CD4-positive, alpha-beta T cell treated with Interleukin-15 for 4 hours (primary cell): ENCODE results near the gene TNS3.

Experiments
- DNase-seq: peaks from one replicate; pipeline ENCODE4 v3.0.0-alpha.2; 2020; ENCODE audit warnings: low spot score

Gene TNS3

DNA sequence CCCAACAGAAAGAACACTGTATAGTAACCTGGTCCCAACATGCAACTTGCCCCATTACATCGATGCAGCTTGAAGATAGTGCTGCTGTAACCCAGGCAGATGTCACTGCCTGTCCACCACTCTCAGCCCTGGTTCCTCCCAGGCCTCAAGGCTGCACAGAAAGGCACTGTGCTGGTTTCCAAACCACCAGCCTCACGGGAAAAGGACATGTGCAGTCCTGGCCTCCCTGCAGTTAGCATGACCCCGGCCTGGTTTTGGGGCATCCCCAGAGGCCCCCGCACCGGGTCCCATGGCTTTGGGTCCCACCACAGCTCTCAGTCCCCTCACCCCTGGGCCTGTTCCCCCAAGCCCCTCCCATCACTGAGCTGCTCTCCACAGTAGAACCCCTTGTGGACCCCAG lies 214.5 kb downstream of the TNS3 start:
- DNase-seq: no peak

DNA sequence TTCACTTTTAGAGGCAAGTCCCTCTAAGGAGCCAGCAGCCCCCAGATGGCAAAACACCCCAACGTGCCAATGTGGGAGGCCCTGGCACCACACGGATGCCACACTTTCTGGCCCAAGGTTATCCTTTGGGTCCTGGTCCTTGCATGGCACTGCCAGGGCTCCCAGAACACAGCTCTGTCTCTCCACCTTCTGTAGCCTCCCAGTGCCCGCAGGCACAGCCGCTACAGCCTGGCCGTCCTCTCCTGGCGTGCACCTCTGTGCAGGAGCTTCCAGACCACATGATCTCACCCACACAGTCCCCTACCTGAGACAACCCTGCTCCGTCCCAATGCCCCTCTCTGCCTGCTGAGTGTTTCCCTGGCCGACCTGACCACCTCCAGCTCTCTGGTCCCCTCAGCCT lies 215.0 kb downstream of the TNS3 start:
- no peak for DNase-seq

DNA sequence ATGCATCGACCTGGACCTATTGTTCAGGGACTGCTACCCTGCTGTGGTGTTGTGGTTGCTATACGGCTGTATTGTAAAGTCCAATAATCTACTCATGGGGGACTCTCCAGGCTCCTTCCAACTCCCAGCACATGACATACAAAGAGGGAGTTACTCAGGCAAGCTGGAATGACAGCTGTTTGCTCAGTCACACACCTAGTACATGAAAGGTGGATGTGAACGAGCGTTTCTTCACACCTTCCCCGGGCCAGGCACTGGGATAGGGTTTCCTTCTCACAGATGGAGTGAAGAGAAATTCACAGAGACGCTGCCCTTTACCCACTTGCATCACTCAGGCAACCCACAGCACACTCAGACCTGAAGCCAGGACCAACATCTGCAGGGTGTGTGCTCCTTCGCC lies 215.7 kb downstream of the TNS3 start:
- DNase-seq: no peak

DNA sequence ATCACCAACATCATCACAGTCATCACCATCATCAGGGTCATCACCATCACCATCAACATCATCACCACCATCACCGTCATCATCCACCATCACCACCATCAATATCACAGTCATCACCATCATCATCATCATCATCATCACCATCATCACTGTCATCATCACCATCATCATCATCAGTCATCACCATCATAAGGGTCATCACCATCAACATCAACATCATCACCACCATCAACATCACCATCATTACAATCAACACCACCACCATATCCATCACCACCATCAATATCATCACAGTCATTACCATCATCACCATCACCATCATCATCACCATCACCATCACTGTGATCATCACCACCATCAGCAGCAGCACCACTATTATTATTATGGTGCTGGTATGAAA lies 218.9 kb downstream of the TNS3 start:
- no peak for DNase-seq

DNA sequence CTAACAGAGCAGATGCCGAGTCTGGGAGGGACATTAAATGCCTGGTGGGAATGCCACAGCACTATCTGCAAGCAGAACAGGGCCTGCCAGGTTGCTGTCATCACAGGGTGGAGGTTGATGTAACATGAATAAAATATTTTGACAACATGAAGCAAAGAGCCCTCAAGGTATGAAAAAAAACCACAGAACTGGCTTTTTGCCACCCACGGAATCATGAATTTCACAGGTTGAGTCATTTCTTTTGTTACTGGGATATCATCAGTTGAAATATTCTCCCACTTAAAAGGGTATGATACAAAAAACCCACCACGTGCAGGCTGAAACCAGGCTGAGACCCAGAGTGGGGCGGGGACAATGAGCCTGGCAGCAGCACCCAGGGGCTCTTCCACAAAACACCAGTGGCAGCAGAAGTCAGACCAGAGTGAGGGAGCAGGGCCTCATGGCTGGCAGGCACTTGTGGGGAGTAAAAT lies 220.1 kb downstream of the TNS3 start:
- DNase-seq: no peak

DNA sequence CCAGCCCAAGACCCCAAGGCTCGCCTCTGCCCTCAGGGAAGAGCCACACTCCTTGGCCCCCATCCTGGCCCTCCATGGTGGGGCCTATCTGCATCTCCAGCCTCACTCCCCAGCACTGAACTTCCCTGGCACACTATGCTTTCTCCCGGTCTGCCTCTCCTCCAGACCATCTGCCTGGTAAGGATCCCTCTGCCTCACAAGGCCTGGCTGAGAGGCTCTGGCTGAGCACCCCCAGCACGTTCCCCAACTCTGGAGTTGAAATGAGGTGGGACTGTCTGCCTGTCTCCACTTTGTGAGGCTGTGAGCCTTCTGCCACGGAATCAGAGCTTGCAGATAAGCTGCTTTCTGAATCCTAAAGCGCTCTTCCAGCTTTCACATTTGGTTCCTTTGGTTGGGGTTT lies 220.7 kb downstream of the TNS3 start:
- no peak for DNase-seq

DNA sequence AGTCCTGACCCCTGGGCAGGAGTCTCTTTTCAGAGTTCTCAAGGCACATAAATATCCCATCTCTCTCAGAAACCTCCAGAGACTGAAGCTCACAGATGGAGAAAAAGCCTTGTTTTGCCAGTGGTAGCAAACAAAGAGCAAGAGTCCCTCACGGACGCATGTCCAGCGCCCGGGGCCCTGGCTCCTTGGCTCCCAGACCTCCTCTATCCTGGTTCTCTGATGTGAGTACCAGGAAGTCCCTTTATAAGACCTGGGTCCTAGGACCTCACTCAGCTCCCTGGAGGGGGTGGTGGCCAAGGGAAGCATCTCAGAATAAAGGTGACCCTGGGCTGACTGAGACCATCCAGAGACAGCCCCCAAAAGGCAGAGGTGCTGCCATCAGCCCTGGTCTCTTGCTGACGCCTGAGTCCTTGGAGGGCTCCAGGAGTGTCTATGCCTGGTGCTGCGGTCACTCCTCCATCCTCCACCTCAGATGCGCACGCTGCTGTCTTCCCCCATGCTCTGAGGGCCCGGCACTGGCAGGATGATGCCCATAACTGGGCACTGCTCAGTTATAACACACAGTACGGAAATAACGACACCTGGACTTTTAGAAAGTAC lies 221.5 kb downstream of the TNS3 start:
- no peak for DNase-seq

DNA sequence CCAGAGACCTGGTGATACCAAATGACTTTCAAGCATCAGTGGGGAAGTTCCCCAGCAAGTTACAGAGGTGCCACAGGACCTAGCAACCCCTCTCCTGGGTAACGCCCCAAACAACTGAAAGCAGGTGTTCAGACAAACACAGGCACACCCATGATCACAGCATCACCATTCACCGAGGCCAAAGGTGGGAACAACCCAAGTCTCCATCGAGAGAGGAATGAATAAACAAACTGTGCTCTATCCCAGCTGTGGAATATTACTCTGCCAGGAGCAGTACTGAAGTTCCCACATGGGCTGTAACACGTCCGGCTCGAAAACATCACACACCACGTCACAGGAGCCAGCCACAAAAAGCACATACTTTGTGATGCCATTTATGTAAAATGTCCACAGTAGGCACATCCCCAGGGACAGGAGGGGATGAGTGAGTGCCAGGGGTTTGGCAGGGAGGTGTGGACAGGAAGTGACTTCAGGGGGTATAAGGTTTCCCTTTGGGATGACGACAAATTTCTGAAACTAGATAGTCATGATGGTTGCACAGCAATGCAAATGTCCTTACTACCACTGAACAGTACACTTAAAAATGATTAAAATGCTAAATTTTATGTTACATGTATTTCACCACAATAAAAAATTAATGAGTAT lies 222.8 kb downstream of the TNS3 start:
- DNase-seq: no peak

DNA sequence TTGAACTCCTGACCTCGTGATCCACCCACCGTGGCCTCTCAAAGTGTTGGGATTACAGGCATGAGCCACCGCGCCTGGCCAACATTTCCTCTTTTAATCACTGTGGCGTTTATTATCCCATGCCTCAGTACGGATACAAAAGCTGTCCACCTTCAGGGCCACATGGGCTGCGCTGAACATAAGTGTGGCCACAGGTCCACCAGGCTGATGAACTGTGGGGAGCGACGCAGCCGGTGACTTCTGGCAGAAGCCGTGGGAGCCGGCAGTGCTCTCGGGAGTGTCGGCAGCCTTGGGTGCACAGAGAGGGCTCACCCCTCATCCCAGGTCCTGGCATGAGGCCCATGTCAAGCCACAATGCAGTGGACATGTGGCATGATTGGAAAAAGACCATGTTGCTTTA lies 223.6 kb downstream of the TNS3 start:
- DNase-seq: no peak

DNA sequence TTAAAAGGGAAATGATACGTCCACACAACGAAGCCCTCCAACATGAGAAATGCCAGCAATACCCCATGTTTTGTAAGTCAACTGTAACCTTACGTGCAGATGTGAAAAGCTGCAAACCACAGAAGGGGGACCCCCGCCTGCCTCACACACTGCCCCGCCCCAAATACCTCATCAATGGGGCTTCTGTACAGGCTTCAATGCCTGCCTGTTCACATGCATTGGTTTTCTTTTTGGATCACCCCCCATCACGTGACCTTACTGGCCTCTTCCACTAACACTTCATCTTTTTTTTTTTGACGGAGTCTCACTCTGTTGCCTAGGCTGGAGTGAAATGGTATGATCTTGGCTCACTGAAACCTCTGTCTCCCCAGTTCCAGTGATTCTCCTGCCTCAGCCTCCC lies 224.0 kb downstream of the TNS3 start:
- DNase-seq: no peak

DNA sequence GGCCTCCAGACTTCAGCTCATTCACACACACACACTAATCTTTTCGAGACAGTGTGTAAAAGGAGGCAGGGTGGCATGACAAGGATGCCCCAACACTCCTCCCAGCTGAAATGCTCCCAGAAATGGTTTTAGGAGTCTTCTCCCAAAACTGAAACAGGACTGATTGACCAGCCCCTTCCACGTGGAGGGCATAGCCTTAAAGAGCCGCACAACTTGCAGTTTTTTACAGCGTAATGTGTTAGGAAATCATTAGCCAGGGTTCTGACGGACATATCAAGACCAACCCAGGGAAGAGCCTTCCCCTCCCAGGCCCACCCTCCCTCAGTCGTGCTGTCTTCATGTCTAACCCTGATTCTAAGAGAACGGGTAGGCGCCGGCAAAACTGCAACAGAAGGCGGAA lies 224.6 kb downstream of the TNS3 start:
- DNase-seq: no peak

DNA sequence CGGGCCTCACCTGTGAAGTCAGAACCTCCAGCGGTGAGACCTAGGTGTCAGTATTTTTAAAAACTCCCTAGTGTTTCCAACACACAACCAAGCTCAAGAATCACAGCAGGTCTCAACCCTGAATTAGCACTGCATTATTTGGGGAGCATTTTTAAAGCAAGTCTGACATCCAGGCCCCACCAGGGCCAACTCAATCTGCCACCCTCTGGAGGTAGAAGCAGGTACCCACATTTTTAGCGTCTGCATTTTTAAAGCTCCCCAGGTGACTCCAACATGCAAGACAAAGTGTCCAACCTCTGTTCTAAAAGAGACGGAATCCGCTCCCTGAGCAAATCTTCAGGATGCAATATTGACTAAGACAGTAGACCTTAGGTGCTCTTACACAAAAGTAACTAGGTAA lies 225.7 kb downstream of the TNS3 start:
- DNase-seq: no peak

DNA sequence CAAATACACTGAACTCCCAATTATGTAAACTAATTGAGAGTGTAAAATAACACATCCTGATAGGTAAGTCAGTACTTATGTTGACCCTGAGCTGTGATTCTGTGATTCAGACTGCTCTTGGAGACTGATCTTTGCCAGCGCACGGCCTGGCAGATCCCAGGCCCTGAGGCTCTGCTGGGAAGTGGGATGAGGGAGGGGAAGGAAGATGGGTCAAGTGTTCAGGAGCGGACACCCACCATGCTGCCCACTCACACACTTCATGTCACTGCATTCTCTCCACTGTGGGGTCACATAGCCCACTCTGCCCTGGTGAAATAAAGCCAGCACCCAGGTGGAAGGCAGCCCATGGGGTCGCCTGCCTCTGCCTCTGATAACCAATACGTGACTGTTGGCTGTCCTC lies 226.2 kb downstream of the TNS3 start:
- DNase-seq: no peak

DNA sequence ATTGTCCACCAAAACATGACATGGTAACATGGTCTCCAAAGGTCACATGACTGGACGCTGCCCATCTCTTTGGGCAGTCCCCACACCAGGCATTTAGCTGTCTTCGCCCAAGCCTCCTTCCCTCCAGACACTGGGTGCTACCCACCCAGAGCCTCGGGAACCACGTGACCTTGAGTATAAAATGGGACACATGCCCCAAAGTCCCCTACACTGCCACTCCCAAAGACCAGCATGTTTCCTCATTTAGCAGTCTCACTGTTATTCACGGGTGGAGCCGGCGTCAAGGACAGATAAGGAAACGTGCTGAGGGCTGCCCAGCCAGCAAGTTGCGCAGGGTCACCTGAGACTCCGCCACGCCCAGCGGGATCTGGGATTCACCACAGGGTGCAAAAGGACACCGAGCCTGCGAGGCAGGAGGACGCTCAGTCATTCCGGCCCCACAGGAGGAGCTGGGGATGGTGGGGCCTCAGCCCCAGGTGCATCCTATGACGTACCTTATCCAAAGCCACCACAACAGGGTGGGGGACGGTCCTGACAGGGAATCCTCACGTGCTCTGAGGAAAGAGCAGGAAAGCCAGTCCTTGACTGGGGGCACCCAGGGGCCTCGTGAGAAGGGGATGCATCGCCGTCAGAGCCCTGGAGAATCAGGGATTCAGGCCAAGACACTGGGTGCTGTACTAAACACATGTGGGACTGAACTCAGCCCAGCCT lies 226.9 kb downstream of the TNS3 start:
- DNase-seq: no peak

DNA sequence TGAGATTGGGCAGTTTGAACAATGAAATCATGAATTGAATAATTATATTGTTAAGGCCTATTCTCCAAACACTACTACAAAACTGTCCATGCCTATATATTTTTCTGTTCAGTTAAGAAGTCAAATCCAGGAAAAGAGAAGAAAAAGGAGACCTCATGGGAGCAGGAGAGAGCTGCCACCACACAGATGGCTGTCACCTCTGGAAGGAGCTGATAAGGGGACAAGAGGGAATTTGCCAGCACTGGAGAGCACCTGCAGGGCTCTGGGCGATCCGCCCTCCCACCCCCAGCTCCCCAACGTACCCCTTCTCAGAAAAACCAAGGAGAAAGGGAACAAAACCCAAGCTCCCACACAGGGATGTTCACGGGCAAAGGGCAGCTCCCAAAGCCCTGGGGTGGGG lies 227.8 kb downstream of the TNS3 start:
- DNase-seq: no peak

DNA sequence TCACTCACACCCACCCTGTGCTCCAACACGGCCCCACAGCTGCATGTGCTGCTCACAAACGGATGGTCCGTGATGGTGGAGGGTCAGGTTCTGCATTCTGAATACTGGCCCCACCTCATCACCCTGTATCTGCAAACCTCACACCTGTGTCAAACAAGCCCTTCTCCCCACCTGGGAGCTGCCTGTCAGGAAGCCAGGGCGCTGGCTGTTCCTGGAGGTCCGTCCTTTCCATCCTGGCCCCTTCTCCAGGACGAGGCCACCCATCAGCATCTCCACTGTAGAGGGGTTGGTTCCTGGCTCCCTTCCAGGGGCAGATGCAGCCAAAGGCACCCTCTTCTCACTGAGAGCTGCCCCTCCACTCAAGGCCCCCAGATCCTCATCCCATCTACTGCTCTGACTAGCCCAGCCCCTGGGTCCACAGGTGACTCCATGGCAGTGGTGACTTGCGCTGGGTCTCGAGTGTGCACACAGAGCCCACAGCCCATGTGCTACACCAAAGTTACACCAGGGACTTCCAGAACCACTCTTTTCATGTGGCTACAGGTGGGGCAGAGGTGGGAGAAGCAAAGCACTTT lies 229.4 kb downstream of the TNS3 start:
- DNase-seq: no peak

DNA sequence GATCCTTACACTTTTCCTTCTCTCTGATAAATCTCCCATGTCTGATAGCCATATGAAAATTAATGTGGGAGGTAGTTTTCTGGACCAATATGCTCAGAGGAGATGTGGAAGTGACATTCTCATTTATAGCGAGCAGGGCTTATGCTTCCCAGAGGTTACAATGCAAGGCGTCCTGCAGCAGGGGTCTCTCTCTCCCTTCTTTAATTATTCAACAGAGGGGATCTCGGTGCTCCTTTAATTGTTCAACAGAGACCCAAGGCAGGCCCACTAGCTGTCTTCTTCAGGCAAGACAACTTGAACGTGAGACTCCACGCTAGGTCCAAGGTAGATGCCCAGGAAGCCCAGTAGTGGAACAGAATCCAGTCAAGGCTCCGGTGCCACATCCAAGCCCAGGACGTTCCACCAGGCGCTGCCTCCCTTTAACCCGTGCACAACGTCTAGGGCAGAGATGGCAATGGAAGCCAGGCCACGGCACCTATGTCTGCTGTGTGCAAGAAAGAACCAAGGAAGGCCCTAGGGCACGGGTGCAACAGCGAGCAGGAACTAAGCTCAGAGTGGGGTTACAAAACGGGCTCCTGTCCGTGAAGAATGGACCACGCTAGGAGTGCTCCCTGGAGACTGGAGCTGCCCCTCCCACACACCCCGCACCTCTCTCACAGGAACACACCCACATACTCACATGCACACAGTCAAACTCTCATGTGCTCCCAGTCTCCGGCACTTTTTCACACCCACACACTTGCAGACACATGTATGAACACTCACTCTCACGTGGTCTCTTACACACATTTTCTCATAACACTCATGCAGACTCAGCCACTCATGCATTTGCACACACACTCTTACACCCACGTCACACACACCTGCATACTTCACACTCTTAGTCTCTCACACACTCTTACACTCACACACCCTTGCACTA lies 230.4 kb downstream of the TNS3 start:
- no peak for DNase-seq

DNA sequence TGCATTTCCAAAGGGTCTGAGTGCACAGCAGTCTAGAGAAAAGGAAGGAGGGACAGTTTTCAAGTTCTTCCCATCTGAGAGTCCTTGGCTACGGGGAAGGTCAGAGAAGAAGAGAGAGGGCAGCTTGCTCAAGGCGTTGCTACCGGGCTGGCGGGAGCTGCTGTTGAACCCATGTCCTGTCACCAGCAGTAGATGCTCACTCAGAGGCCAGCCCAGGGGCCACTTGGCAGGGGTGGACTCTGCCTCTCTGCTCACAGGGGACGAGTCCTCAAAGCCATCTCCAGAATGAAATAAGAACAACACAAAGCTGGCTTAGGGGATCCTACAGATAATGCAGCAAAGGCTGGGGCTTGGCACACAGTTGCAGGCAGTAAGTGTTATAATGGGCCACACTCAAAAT lies 231.5 kb downstream of the TNS3 start:
- DNase-seq: no peak

DNA sequence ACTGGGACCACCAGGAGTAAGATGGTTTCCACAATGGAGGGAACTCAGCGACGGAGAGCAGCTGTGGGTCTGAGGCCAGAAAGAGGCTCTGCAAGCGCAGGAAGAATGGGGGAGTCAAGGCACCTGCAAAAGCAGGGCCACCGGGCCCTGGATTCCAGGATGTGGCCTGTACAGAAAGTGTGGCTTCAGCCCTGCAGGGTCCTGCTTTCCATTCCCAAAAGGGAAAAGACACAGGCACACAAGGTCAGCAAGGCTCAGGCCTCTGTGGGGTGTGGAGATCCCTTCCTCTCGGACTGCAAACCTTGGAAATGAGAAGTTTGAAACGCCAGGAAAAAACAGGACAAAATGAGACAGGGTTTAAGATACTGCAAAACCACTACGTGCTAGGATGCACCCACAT lies 232.5 kb downstream of the TNS3 start:
- no peak for DNase-seq

DNA sequence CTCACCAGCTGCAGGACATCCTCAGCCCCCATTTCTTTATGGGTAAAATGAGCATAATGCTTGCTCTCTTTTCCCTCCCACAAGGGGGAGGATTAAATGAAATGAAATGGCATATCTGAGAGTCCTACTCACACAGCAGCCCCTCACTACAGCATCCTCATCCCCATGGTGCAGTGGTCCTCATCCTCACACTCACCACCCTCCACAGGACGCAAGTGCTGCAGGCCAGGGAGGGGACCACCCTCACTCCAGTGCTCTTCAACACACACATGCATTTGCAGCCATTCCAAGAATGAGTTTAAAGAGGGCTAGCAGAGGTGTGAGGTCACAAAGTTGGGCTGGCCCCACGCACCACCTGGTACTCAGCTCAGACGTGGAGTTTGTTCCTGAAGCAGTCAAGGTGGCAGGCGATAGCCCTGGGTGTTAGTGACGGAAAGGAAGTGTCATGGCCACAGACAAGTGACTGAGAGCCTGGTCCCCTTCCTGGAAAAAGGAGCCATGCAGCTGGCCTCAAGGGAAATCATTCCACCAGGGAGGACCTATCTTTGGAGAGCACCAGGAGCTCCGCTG lies 234.0 kb downstream of the TNS3 start:
- no peak for DNase-seq

DNA sequence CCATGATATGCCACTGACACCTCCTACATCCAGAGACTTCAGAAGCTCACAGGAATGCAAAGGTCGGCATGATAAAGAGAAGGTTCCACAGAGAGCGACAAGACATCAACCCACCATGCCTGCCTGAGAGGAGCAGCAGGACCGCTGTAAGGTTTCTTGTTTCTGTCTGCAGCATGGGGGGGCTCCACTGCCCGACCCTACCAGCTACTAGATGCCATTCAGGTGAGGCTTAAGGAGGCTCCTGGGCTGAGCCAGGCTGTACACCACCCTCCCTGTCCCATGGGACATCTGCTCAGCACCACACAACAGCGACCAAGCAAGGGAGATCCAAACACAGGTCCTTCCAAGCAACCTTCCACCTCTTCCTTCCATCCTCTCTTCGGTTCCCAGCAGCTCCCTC lies 234.6 kb downstream of the TNS3 start:
- no peak for DNase-seq

DNA sequence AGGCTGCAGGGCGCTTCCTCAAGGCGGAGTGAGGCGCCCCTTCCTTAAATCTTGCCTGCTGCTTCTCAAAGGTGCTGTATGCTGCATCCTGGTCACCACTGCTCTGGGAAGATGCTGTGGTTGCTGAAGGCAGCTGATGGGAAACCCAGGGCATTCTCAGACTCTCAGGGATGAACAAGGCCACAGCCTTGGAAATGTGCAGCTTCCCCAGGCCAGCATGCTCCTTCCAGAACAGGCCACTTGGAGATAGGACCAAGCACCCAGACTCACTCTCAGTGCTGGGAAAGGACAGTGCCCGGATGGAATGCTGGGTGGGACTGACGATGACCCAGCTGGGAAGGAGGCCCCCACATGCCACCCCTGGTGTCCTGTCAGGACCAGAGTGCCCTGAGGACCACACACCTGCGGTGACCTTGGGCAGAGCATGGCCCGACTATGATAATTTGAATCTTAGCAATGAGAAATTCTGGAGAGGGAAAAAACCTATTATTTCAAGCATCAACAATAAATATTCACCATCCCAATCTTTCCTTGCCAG lies 235.5 kb downstream of the TNS3 start:
- no peak for DNase-seq
